Hematopoietic multipotent progenitor cell treated with erythropoietin and hydrocortisone succinate and interleukin-3 and kit ligand, for 6 days (in vitro differentiated cells): ENCODE results near the gene DNAAF9.
"Not testable (repeated sequence)": the region's sequence is repeated elsewhere in the genome, so short reads cannot be mapped to it uniquely, and the experiment has no call there.

Experiments
- DNase-seq: peaks from one replicate; pipeline ENCODE4 v3.0.0-alpha.2; 2015

DNAAF9 gene

DNA sequence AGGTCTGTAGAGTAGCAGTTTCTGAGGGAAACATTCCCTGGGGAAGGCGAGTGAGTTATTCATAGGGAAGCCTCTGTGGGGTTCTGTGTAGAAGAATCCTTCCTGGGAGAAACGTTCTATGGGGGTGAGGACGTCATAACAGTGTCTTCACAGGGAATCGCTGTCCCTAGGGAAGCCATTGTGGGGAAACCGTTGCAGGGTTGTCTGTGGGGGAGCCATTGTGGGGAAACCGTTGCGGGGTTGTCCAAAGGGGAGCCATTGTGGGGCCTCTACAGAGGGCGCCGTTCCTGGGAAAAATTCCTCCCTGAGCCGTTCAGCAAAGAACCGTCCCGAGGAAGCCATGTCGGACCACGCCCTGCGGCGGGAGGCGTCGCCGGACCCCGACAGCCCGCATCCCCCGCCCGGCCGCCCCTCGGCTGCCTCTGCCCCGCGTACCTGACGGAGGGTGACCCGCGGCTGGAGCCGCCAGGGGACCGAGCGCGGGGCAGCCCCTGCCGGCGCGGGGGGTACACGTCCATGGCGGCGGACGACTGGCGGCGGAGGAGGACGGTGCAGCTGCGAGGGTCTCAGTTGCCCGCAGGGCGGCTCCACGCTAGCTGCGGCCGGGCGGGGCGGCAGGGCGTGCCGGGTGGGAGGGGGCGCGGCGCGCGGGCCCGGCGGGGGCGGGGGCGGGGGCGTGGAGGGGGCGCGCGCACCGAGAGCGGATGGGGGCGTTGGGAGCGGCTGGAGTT lies at the start of gene DNAAF9:
TSS of gene DNAAF9 (minus strand) at position 630 of the 731 bp plus-strand sequence. CDS start at position 518, 112 bp downstream.
- peak; percentile 72 for DNase-seq

DNA sequence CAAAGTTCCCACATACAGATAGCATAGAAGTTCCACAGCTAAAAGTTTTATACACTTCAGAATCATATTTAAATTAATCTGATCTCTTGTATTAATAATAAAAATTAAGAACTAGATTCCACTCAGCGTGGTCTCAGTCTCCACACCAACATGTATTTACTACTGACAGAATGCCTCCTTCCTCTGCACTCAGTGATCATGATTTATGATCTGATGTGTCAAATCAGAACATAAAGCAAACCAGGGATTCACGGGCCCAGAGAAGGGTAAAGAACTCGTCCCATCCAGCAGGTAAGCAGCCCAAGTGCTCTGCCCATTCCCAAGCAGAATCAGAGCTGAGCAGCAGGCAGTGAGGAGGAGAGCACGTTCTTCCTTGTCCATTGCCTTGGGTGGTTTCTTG lies 49.2 kb upstream of the DNAAF9 start:
- DNase-seq = no peak

DNA sequence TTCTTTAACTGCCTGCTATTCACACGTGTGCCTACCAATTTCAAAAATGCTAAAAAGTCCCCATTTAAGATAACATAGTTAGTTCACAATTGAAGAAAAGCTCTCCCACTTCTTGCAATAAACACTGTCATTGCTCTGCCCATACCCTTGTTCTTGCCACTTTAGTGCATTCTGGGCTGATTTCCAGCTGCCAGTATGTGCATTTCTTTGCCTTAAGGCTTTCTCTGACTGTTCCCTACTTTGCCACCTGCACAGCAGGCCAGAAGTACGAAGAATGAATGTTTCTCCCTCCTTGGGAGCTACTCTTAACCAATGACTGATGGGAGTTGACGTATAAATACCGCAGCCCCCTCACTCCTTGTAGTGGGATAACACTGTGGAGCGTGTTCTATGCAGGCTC lies 47.4 kb upstream of the DNAAF9 start:
- no peak for DNase-seq

DNA sequence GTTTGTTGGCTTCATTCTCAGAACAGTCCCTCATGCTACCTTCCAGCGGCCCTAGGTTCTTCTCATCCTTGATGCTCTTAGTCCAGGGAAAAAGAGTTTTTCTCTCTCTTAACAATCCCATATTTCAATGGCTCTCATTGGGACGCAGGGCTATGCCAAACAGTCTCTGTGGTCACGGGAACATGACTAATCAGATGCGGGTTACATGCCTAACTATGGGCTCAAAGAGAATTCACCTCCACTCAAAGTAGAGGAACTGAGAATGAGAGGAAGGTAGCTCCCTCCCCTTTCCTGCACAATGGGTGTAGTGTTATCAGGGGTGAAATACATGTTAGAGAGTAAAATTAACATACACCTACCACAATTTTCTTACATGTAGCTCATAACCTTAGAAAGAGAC lies 45.2 kb upstream of the DNAAF9 start:
- no peak for DNase-seq

DNA sequence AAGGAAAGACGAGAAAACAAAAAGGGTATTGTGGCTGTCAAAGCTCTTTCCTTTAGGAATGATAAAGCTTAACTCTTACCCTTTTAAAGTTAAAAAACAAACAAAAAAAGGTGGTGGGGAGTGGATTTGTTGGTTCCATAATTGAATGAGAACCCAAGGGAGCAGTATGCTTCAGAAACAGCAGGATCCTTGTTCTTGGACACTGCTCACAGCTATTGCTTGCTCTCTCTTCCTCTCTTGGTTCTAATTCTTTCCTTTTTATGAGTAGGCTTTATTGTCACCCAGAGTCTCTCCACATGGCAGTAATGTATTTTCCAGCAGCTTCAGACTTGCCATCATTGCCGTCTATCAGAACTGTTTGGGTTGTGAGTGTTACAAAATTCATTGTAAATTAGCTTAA lies 44.7 kb upstream of the DNAAF9 start:
- no peak for DNase-seq

DNA sequence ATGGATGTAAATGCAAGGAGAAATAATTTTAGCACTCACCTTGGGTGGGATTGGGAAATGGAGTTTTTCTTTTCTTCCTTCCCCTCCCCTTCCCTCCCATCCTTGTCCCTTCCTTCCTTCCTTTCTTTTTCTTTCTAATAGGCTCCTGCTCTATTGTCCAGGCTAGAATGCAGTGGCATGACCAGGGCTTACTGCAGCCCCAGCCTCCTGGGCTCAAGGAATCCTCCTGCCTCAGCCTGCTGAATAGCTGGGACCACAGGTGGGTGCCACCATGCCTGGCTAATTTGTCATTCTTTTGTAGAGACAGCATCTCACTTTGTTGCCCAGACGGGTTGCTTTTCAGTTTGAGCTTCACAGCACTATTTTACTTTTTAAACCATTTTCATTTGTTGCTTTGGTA lies 41.9 kb upstream of the DNAAF9 start:
- DNase-seq = no peak

DNA sequence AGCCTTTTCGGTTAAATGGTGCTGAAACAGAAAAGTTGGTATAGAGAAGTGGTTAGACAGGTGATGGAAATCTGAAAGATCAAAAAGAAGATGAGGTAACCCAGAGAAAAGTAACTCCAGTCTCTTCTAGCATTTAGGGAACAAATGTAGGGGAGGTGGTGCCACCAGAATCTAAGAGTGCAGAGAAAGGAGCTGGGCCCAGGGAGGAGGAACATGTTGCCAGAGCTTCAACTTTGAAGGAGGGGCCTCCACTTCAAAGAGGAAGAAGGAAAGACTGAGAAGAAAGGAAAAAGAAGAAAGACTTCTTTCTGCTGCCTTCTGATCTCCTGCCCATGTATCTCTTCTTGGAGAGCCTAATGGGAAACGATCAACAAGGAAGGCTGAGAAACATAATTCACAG lies 39.9 kb upstream of the DNAAF9 start:
- peak; percentile 61 for DNase-seq

DNA sequence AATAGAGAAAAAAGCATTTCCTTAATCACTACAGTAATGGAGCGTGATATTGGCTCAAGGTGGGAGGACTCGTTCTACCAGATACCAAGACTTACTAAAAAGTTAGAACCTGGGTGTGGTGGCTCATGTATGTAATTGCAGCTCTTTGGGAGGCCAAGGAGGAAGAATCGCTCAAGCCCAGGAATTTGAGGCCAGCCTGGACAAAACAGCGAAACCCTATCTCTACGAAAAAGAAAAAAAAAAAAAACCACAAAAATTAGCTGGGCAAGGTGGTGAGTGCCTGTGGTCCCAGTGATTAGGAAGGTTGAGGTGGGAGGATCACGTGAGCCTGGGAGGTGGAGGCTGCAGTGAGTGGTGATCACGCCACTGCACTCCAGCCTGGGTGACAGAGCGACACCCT lies 39.3 kb upstream of the DNAAF9 start:
- peak; percentile 91 for DNase-seq

DNA sequence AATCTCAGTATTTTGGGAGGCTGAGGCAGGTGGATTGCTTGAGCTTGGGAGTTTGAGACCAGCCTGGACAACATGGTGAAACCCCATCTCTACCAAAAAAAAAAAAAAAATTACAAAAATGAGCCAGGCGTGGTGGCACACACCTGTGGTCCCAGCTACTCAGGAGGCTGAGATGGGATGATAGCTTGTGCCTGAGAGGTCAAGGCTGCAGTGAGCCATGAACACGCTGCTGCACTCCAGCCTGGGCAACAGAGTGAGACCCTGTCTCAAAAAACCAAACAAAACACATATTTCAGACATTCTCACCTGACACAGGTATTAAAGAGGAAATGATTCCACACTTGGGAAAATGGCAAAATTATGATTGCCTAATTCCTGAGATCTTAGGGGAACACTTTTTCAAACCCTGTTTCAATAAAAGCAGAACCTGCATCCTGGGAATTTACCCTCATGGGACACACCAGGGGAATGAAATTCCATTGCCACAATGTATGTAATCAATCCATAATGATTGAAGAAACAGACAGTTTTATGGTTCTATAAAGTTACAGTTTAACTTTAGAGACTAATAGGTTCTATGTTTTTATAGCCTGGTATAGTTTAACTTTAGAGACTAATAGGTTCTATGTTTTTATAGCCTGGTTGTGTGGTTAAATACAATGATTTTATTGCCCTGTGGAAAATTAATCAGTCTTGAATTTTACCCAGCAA lies 29.6 kb upstream of the DNAAF9 start:
- DNase-seq = no peak

DNA sequence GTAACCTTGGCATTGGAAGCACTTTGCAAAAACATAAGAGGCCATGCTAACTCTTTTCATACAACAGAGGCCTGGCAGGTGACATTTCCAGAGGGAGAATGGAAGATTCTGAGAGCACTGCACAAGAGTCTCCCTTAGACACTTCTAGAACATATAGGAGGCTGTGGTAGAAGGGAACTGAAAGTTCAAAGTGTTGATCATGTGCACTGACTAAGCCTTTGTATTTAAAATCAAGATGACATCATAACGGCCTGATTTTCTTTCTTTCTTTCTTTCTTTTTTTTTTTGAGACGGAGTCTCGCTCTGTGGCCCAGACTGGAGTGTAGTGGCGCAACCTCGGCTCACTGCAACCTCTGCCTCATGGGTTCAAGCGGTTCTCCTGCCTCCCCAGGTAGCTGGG lies 26.8 kb upstream of the DNAAF9 start:
- no peak for DNase-seq

DNA sequence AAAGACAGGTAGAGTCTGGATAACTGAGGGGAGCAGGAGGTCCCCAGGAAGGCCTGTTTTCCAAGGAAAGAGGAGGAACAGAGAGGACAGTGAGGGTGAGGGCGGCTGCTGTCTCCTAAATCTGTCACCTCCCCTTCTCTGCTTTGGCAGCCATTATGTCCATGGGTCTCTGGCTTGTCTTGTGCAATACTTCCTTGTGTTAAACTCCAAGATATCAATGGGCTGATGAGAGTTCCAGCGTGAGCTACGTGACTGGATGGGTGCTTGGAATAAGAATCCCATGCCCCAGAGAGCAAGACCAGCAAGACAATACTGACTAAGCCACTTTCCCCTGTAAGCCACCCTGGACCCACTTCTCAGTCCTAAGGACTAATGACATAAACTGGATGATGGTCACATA lies 26.3 kb upstream of the DNAAF9 start:
- no peak for DNase-seq

DNA sequence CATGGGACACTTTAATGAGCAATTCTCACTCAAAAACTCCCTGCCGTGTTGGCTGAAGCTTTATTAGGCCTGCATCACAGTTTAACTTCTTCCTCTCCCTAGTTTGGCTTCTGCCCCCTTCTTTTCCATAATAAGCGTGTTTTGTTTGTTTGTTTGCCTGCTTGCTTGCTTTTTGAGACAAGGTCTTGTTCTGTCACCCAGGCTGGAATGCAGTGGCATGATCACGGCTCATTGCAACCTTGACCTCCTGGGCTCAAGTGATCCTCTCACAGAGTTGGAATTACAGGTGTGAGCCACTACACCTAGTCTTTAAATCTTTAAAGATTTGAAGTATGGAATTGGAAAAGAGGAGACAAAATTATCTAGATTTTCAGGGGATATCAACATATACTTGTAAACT lies 25.4 kb upstream of the DNAAF9 start:
- no peak for DNase-seq

DNA sequence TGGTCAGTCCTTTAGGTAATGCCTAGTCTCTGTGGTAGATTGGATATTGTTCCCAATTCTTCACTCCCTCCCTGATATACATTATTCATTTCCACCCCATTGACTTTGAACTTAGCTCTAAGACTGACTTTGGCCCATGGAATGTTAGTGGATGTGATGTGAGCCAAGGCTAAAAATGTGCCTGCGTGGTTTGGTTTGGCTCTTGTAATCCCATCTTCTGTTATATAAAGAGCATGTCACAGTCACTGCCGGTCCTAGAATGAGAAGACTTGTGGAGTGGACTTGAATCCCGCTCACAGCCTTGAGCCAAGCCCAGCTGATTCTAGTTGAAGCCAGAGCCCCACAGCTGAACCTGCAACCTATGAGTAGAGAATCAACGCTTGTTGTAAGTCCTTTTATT lies 23.6 kb upstream of the DNAAF9 start:
- no peak for DNase-seq

DNA sequence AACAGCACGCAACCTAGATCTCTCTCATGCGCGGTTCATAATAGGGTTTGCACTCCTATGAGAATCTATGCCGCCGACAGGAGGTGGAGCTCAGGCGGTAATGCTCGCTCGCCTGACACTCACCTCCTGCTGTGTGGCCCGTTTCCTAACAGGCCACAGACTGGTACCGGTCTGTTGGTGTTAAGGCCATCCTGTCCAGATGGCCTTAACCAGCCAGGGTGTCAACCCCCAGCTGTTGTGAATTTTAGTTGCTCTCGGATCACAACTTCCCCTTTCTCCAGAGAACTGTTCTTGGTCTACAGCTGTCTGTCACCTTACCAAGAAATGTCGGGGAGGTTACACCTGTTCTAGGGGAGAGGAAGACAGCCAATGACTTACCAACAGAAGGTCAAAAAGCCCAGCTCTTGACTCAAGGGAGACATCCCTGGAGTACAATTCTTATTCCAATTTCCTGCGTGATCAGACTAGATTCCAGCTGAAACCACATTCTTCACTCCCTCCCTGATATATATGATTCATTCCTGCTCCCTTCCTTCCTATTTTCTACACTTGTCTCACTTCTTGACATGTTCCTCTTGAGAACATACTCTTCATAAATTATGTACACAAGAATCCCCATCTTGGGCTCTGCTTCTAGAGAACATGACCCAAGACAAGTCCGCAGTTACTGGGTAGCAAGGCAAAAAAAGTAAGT lies 23.1 kb upstream of the DNAAF9 start:
- DNase-seq = peak; percentile 69

DNA sequence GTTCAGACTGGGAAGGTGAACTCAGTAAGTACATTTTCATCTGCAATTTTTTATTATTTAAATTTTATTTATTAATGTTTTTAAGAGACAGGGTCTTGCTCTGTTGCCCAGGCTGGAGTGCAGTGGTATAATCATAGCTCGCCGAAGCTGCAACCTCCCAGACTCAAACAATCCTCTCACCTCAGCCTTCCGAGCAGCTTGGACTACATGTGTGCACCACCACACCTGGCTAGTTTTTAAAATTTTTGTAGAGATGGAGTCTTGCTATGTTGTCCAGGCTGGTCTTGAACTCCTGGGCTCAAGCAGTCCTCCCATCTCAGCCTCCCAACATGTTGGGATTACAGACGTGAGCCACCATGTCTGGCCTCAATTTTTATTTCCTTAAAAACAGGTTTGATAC lies 19.3 kb upstream of the DNAAF9 start:
- not testable (repeated sequence) for DNase-seq

DNA sequence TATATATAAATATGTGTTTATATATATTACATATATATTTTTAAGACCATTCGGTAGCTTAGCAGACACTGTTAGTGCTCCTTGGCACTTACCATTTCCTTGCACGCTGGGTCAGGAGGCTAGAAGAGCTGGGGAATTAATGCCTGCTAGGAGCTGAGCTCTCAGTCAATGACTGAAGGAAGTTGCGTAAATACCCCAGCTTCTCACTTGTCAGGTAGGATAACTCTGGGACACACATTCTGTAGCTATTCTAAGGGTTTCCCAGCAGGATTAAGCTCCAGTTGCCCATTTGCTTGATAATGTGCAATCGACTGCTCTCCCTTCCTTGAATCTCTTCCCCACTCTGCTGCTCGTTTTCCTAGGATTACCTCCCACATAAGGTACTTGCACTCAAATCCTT lies 15.7 kb upstream of the DNAAF9 start:
- no peak for DNase-seq

DNA sequence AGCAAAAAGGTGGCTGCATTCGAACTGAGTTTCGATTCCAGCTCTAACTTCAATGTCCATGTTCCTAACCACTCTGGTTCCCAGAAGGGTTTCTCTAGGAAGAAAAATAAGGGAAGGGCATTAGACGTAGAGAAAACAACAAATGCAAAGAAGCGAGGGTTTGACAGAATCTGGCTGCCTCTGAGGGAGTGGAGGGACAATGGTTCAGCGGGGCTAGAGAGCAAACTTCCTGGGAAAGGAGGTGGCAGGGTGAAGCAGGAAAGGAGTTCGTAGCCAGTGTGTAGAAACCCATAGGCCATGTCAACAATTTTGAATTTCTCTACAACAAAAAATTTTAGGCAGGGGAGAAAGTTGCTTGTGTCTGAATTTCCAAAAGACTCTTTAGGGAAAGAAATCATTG lies 14.5 kb upstream of the DNAAF9 start:
- no peak for DNase-seq

DNA sequence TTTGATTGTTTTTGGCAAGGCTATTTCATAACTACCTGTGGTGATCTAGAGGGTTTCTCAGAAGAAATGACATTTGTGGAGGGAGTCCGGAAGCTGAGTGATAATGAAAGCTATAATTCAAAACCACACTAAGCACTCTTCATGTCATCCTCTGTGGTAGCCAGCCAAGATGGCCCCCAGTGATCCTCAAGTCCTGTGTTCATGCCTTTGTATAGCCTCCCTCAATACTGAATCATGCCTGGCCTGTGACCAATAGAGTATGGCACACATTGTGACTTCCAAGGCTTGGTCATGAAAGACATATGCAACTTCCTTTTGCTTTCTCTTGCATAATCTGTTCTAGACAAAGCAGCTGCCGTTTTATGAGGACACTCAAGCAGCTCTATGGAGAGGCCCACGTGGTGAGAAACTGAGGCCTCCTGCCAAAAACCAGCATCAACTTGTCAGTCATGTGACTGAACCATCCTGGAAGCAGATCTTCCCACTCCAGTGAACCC lies 12.8 kb upstream of the DNAAF9 start:
- peak; percentile 69 for DNase-seq

DNA sequence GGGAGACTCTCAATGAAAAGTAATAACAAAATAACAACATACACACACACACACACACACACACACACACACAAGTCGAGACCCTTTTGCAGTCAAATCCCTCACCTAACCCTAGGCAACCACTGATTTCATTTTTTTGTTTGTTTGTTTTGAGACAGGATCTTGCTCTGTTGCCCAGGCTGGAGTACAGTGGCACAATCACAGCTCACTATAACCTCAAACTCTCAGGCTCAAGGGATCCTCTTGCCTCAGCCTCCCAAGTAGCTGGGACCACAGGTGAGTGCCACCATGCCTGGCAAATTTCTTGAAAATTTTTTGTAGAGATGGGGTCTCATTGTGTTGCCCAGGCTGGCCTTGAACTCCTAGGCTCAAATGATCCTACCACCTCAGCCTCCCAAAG lies 10.7 kb upstream of the DNAAF9 start:
- not testable (repeated sequence) for DNase-seq

DNA sequence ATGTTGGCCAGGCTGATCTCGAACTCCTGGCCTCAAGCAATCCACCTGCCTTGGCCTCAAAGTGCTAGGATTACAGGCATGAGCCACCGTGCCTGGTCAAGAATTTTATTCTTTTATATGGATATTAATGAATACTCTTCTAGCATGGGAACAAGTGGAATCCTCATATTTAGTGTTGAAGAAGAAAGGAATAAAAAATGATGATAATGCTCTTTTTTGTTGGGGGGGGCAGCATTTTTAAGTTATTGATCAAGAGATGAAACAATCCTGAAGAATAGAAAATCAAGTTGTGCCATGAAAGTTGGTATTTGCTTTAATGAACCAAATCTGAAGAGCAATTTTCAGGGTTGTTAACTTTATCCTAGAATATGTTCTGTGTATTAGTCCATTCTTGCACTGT lies 6.7 kb upstream of the DNAAF9 start:
- no peak for DNase-seq

DNA sequence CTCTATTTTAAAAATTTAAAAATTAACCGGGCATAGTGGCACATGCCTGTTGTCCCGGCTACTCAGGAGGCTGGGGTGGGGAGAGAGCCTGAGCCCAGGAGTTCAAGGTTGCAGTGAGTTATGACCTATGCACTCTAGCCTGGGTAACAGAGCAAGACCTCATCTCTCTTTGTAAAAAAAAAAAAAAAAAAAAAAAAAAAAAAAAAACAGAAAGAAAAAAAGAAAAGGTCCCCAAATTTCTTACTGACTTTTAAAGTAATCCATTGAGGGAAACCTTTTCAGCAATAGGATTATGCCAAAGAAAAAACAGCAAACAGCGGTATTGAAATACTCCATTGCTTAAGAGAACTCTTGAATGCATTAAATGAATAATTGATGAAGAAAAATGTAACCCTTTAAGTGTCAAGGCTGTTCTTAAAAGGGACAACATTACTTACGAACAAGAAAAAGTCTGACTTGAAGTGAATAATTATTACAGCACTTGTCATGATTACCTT lies 6.0 kb upstream of the DNAAF9 start:
- DNase-seq = no peak

DNA sequence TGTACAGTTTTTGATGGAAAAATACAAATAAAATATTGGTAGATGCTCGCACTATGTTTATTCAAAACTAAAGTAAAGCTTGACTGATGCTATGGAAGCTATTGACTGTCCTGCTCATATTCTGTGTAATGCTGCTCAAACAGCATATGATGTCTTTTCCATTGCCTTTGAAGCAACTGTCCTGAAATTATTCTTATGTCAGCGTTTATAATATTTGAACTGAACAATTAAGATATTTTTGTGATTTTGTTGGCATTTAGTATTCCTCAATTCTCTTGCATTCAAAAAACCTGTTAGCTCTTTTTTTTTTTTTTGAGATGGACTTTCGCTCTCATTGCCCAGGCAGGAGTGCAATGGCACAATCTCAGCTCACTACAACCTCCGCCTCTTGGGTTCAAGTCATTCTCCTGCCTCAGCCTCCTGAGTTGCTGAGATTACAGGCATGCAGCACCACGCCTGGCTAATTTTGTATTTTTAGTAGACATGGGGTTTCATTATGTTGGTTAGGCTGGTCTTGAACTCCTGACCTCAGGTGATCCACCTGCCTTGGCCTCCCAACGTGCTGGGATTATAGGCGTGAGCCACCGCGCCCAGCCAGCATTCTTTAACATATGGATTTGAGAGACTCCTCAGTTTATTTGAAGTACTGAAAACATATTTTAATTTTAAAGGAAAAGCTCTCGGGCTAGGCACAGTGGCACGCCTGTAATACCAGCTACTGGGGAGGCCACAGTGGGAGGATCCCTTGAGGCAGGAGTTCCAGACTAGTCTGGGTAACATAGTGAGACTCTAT lies 5.3 kb upstream of the DNAAF9 start:
- DNase-seq = no peak

DNA sequence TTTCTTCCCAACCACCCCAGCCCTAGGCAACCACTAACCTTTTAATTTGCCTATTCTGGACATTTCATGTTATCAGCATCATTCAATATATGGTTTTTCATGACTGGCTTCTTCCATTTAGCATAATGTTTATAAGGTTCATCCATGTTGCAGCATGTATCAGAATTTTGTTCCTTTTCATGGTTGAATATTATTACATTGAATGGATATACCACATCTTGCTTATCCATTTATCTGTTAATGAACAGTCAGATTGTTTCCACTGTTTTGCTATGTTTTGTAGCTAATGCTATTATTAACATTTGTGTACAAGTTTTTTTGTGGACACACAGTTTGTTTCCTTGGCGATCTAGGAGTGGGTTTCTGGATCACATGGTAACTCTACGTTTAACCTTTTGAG lies 3.0 kb upstream of the DNAAF9 start:
- DNase-seq = no peak
